Trophoblast cell (in vitro differentiated cells and primary cell): ENCODE data around the gene MAMLD1.
A peak's percentile ranks its signal among the peaks of the same experiment; 100 is the strongest.

Experiments
- DNase-seq, 2 donors: peaks; one replicate each; pipeline ENCODE4 v3.0.0-alpha.2; 2016
- H2AFZ ChIP-seq: 2 replicates; pipeline ENCODE4 v1.6.1; 2013; ENCODE audit warnings: low read length, moderate library complexity, mild to moderate bottlenecking; ENCODE audit not compliant: insufficient read depth, poor library complexity
- H2AK5ac ChIP-seq: 2 replicates; pipeline ENCODE4 v1.6.1; 2013; ENCODE audit warnings: mild to moderate bottlenecking, low read length
- H2BK120ac ChIP-seq: 2 replicates; pipeline ENCODE4 v1.6.1; 2013; ENCODE audit warnings: low read length, mild to moderate bottlenecking, moderate library complexity; ENCODE audit not compliant: insufficient read depth, poor library complexity
- H2BK12ac ChIP-seq: 2 replicates; pipeline ENCODE4 v1.6.1; 2013; ENCODE audit warnings: mild to moderate bottlenecking, low read length, moderate library complexity
- H2BK5ac ChIP-seq: 2 replicates; pipeline ENCODE4 v1.6.1; 2013; ENCODE audit warnings: low read length, low read depth, moderate library complexity, mild to moderate bottlenecking; ENCODE audit not compliant: poor library complexity
- H3K14ac ChIP-seq: 2 replicates; pipeline ENCODE4 v1.6.1; 2013; ENCODE audit warnings: mild to moderate bottlenecking, low read length
- H3K18ac ChIP-seq: 2 replicates; pipeline ENCODE4 v1.6.1; 2013; ENCODE audit warnings: mild to moderate bottlenecking, low read length
- H3K23ac ChIP-seq: 2 replicates; pipeline ENCODE4 v1.6.1; 2013; ENCODE audit warnings: low read length
- H3K27ac ChIP-seq: 2 replicates; pipeline ENCODE4 v1.5.1; 2013; ENCODE audit warnings: low read depth, mild to moderate bottlenecking, inconsistent platforms, low read length, moderate library complexity
- H3K27me3 ChIP-seq: 2 replicates; pipeline ENCODE4 v1.6.1; 2013; ENCODE audit warnings: inconsistent platforms, mild to moderate bottlenecking, low read length, moderate library complexity; ENCODE audit not compliant: insufficient read depth
- H3K36me3 ChIP-seq, 2 experiments: 1 replicate in 1 of 2; 2 replicates in 1 of 2; pipeline ENCODE4 v1.6.1; 2013; ENCODE audit warnings: low read length in 2 of 2, mild to moderate bottlenecking in 2 of 2, moderate library complexity in 1 of 2; ENCODE audit not compliant: insufficient read depth in 2 of 2, control insufficient read depth in 1 of 2
- H3K4ac ChIP-seq: 2 replicates; pipeline ENCODE4 v1.6.1; 2013; ENCODE audit warnings: low read depth, mild to moderate bottlenecking, low read length, moderate library complexity
- H3K4me1 ChIP-seq, 2 experiments: 1 replicate in 1 of 2; 2 replicates in 1 of 2; pipeline ENCODE4 v1.6.1; 2013; ENCODE audit warnings: low read length in 2 of 2, mild to moderate bottlenecking in 2 of 2, moderate library complexity in 1 of 2; ENCODE audit not compliant: insufficient read depth in 2 of 2, control insufficient read depth in 1 of 2
- H3K4me2 ChIP-seq: 2 replicates; pipeline ENCODE4 v1.6.1; 2013; ENCODE audit warnings: inconsistent platforms, mild to moderate bottlenecking, low read length, moderate library complexity
- H3K4me3 ChIP-seq: 2 replicates; pipeline ENCODE4 v1.5.1; 2013; ENCODE audit warnings: mild to moderate bottlenecking, low read depth, low read length, inconsistent platforms
- H3K79me1 ChIP-seq: one replicate; pipeline ENCODE4 v1.6.1; 2013; ENCODE audit warnings: low read length
- H3K79me2 ChIP-seq: 2 replicates; pipeline ENCODE4 v1.6.1; 2013; ENCODE audit warnings: low read length, mild to moderate bottlenecking; ENCODE audit not compliant: control insufficient read depth, insufficient read depth, poor library complexity
- H3K9ac ChIP-seq: 2 replicates; pipeline ENCODE4 v1.6.1; 2013; ENCODE audit warnings: mild to moderate bottlenecking, low read length
- H3K9me3 ChIP-seq: 2 replicates; pipeline ENCODE4 v1.6.1; 2013; ENCODE audit warnings: low read depth, mild to moderate bottlenecking, control low read depth, inconsistent platforms, low read length; ENCODE audit not compliant: insufficient read depth
- H4K12ac ChIP-seq: 2 replicates; pipeline ENCODE4 v1.6.1; 2013; ENCODE audit warnings: low read depth, mild to moderate bottlenecking, low read length, moderate library complexity
- H4K8ac ChIP-seq: 2 replicates; pipeline ENCODE4 v1.6.1; 2013; ENCODE audit warnings: low read depth, mild to moderate bottlenecking, low read length, moderate library complexity
- H4K91ac ChIP-seq: one replicate; pipeline ENCODE4 v1.6.1; 2013; ENCODE audit warnings: low read depth, mild to moderate bottlenecking, low read length, moderate library complexity
- WGBS: extraction: QIAGEN DNeasy Blood & Tissue Kit; methylation state at CpG from one replicate; pipeline ENCODE4 v1.1.7; 2013; ENCODE audit warnings: missing lambda C conversion rate; ENCODE audit not compliant: insufficient read length, insufficient coverage; ENCODE audit errors: extremely low coverage; 5-methylcytosine and 5-hydroxymethylcytosine counted together

Gene MAMLD1

GRCh38 chrX:150544222-150544787 is 181.2 kb downstream of the MAMLD1 start:
- no peak overlapping the region for H3K4me3 ChIP-seq
- H2BK5ac ChIP-seq = no peak overlapping the region
- H3K4ac ChIP-seq = no peak overlapping the region
- peaks cover 3% of the 10 kb centered on the region for H3K79me1 ChIP-seq
- no peak overlapping the region for H2BK120ac ChIP-seq
- peak; percentile 6 to 9 for DNase-seq
- H2BK12ac ChIP-seq = no peak overlapping the region
- H3K4me1 ChIP-seq = peaks cover 0 to 5% of the 10 kb centered on the region in 2 experiments
- H3K9me3 ChIP-seq = no peaks in the 10 kb centered on the region
- WGBS = no CpG with 5 or more reads among the region's 11 CpGs
- H3K27me3 ChIP-seq = no peaks in the 10 kb centered on the region
- no peak overlapping the region for H2AFZ ChIP-seq
- no peak overlapping the region for H3K27ac ChIP-seq
- no peak overlapping the region for H3K18ac ChIP-seq
- H4K91ac ChIP-seq = no peak overlapping the region
- H3K14ac ChIP-seq = no peak overlapping the region
- H4K12ac ChIP-seq = no peak overlapping the region
- no peak overlapping the region for H4K8ac ChIP-seq
- no peak overlapping the region for H3K23ac ChIP-seq
- no peak overlapping the region for H3K4me2 ChIP-seq
- H2AK5ac ChIP-seq = no peak overlapping the region
- no peak overlapping the region for H3K9ac ChIP-seq
- H3K36me3 ChIP-seq = no peaks in the 10 kb centered on the region
- no peaks in the 10 kb centered on the region for H3K79me2 ChIP-seq

GRCh38 chrX:150544835-150545770 is 182.0 kb downstream of the MAMLD1 start:
- no peak overlapping the region for H2BK120ac ChIP-seq
- H3K4me3 ChIP-seq = no peak overlapping the region
- no peak overlapping the region for H4K12ac ChIP-seq
- H3K27me3 ChIP-seq = no peaks in the 10 kb centered on the region
- H3K79me2 ChIP-seq = no peaks in the 10 kb centered on the region
- H2BK5ac ChIP-seq = no peak overlapping the region
- no peaks in the 10 kb centered on the region for H3K9me3 ChIP-seq
- peaks cover 0 to 5% of the 10 kb centered on the region in 2 experiments for H3K4me1 ChIP-seq
- DNase-seq = no peak
- H3K4ac ChIP-seq = no peak overlapping the region
- no peak overlapping the region for H3K14ac ChIP-seq
- H3K27ac ChIP-seq = no peak overlapping the region
- no peak overlapping the region for H3K23ac ChIP-seq
- no peak overlapping the region for H3K4me2 ChIP-seq
- H2AK5ac ChIP-seq = no peak overlapping the region
- no peak overlapping the region for H3K18ac ChIP-seq
- no peak overlapping the region for H2BK12ac ChIP-seq
- H4K8ac ChIP-seq = no peak overlapping the region
- H2AFZ ChIP-seq = no peak overlapping the region
- H3K9ac ChIP-seq = no peak overlapping the region
- H3K36me3 ChIP-seq = no peaks in the 10 kb centered on the region
- no CpG with 5 or more reads among the region's 8 CpGs for WGBS
- no peak overlapping the region for H4K91ac ChIP-seq
- peaks cover 3% of the 10 kb centered on the region for H3K79me1 ChIP-seq

- no peak overlapping the region for H3K4me3 ChIP-seq
- no peak overlapping the region for H3K18ac ChIP-seq
- H4K12ac ChIP-seq = no peak overlapping the region
- H3K4me1 ChIP-seq = peaks cover 0 to 5% of the 10 kb centered on the region in 2 experiments
- no peak overlapping the region for H3K4ac ChIP-seq
- whole genome bisulfite sequencing = no CpG with 5 or more reads among the region's 9 CpGs
- no peak overlapping the region for H3K14ac ChIP-seq
- no peak overlapping the region for H3K9ac ChIP-seq
- DNase-seq = no peak
- H4K91ac ChIP-seq = no peak overlapping the region
- no peak overlapping the region for H2BK120ac ChIP-seq
- no peak overlapping the region for H3K23ac ChIP-seq
- no peak overlapping the region for H4K8ac ChIP-seq
- no peak overlapping the region for H2AFZ ChIP-seq
- H3K4me2 ChIP-seq = no peak overlapping the region
- H2BK5ac ChIP-seq = no peak overlapping the region
- no peak overlapping the region for H2AK5ac ChIP-seq
- peaks cover 3% of the 10 kb centered on the region for H3K79me1 ChIP-seq
- no peak overlapping the region for H2BK12ac ChIP-seq
- H3K79me2 ChIP-seq = no peaks in the 10 kb centered on the region
- H3K9me3 ChIP-seq = no peaks in the 10 kb centered on the region
- no peak overlapping the region for H3K27ac ChIP-seq
- H3K27me3 ChIP-seq = no peaks in the 10 kb centered on the region
- H3K36me3 ChIP-seq = no peaks in the 10 kb centered on the region
These were observed 183.6 kb downstream of the MAMLD1 start for GRCh38 chrX:150546711-150547153.

GRCh38 chrX:150547375-150548115 is 184.4 kb downstream of the MAMLD1 start:
- Histone ChIP-seq H3K23ac (no peak overlapping the region), H3K79me2 (no peaks in the 10 kb centered on the region), H3K18ac (no peak overlapping the region), H2AK5ac (no peak overlapping the region), H4K12ac (peak overlapping the region; percentile 70), H3K79me1 (peaks cover 3% of the 10 kb centered on the region), H3K27ac (no peak overlapping the region), H2BK120ac (no peak overlapping the region), H2AFZ (peak overlapping the region; percentile 66), H3K4me1 (peaks cover 0 to 5% of the 10 kb centered on the region in 2 experiments), H4K8ac (peak overlapping the region; percentile 76), H3K4me3 (peak overlapping the region; percentile 53), H2BK5ac (no peak overlapping the region), H3K9me3 (no peaks in the 10 kb centered on the region), H3K9ac (no peak overlapping the region), H3K4ac (no peak overlapping the region), H3K36me3 (no peaks in the 10 kb centered on the region), H3K14ac (peak overlapping the region; percentile 22), H3K27me3 (no peaks in the 10 kb centered on the region), H4K91ac (no peak overlapping the region), H2BK12ac (no peak overlapping the region), H3K4me2 (peak overlapping the region; percentile 86)
- no CpG with 5 or more reads among the region's 54 CpGs for WGBS
- peak; percentile 21 to 49 for DNase-seq
